GM21737 (cell line): ENCODE results near the gene KATNA1.

Experiments used
- ATAC-seq: cut with Tn5 transposase; IDR thresholded peaks from one replicate; pipeline ENCODE4 v1.9.1; 2021; ENCODE audit warnings: mild to moderate bottlenecking, moderate library complexity; ENCODE audit not compliant: unreplicated experiment

KATNA1 gene

GRCh38 chr6:149545258-149545753 lies 103.2 kb downstream of the KATNA1 start:
- peak; percentile 20 for ATAC-seq
